Neural progenitor cell (in vitro differentiated cells): Measurements from ENCODE around the gene PSMD2. TPM values are rescaled to one million over a fixed set of nuclear protein-coding genes. Genes with fewer than 3 reads are reported as not detected.

Experiments used
- DNase-seq: peaks from one replicate; pipeline ENCODE4 v3.0.0-alpha.2; 2016; ENCODE audit warnings: low spot score
- H2AFZ ChIP-seq: fragments of 200-600 bp; sonication (generic); replicated peaks from 2 replicates; pipeline ENCODE4 v1.6.1; 2016; ENCODE audit warnings: antibody characterized with exemption
- H3F3A ChIP-seq: fragments of 200-600 bp; sonication (generic); 2 replicates; pipeline ENCODE4 v1.6.1; 2016; ENCODE audit warnings: antibody characterized with exemption, low read depth
- H3K27ac ChIP-seq: fragments of 200-600 bp; sonication (generic); 2 replicates; pipeline ENCODE4 v1.5.1; 2016; ENCODE audit warnings: mild to moderate bottlenecking
- H3K27me3 ChIP-seq: fragments of 200-600 bp; sonication (generic); 2 replicates; pipeline ENCODE4 v1.6.1; 2016; ENCODE audit warnings: mild to moderate bottlenecking, moderate library complexity
- H3K36me3 ChIP-seq: fragments of 200-600 bp; sonication (generic); 2 replicates; pipeline ENCODE4 v1.5.1; 2016
- H3K4me1 ChIP-seq: fragments of 200-600 bp; sonication (generic); 2 replicates; pipeline ENCODE4 v1.6.1; 2016; ENCODE audit warnings: mixed run types
- H3K4me2 ChIP-seq: fragments of 200-600 bp; sonication (generic); 2 replicates; pipeline ENCODE4 v1.6.1; 2016
- H3K4me3 ChIP-seq: fragments of 200-600 bp; sonication (generic); 2 replicates; pipeline ENCODE4 v1.5.1; 2016
- H3K79me2 ChIP-seq: fragments of 200-600 bp; sonication (generic); 2 replicates; pipeline ENCODE4 v1.6.1; 2016; ENCODE audit warnings: low read depth
- H3K9ac ChIP-seq: fragments of 200-600 bp; sonication (generic); 2 replicates; pipeline ENCODE4 v1.6.1; 2016
- H3K9me3 ChIP-seq: fragments of 200-600 bp; sonication (generic); 2 replicates; pipeline ENCODE4 v1.5.1; 2016; ENCODE audit warnings: low read depth
- H4K20me1 ChIP-seq: fragments of 200-600 bp; sonication (generic); 2 replicates; pipeline ENCODE4 v1.6.1; 2016; ENCODE audit warnings: low read depth
- H3K27ac Mint-ChIP-seq: 3 replicates; pipeline ENCODE4 v1.8.0; 2021; ENCODE audit warnings: mixed read lengths
- H3K27me3 Mint-ChIP-seq: 2 replicates; pipeline ENCODE4 v1.8.0; 2022; ENCODE audit warnings: low read depth, mild to moderate bottlenecking, inconsistent platforms, moderate library complexity, mixed read lengths; ENCODE audit not compliant: insufficient read depth
- H3K36me3 Mint-ChIP-seq: 3 replicates; pipeline ENCODE4 v1.8.0; 2021; ENCODE audit warnings: mixed read lengths
- H3K4me1 Mint-ChIP-seq: 3 replicates; pipeline ENCODE4 v1.8.0; 2021; ENCODE audit warnings: mixed read lengths
- H3K4me3 Mint-ChIP-seq: 3 replicates; pipeline ENCODE4 v1.8.0; 2021; ENCODE audit warnings: mild to moderate bottlenecking, moderate library complexity, mixed read lengths
- H3K9me3 Mint-ChIP-seq: 3 replicates; pipeline ENCODE4 v1.8.0; 2020; ENCODE audit warnings: mixed read lengths
- EZH2 ChIP-seq: fragments of 200-600 bp; sonication (generic); IDR thresholded peaks from 2 replicates; pipeline ENCODE4 v1.6.1; 2017; ENCODE audit warnings: antibody characterized with exemption, mild to moderate bottlenecking, moderate library complexity
- EZH2phosphoT487 ChIP-seq: fragments of 200-600 bp; sonication (generic); IDR thresholded peaks from 2 replicates; pipeline ENCODE4 v1.6.1; 2017; ENCODE audit warnings: antibody characterized with exemption
- total RNA-seq: library from RNA; depleted of rRNA; stranded (reverse); fragments of >200 nt; gene quantifications from 2 replicates; pipeline ENCODE4 v1.2.3, GENCODE V29; 2015; ENCODE audit warnings: low replicate concordance
- TF ChIP-seq, protein P1 (sequence below): fragments of 200-600 bp; sonication (generic); IDR thresholded peaks from 2 replicates; pipeline ENCODE4 v1.5.1; 2017; ENCODE audit warnings: antibody characterized with exemption, mild to moderate bottlenecking

Gene PSMD2
- total RNA-seq, 1 donor from 2014 or later: 234 TPM

DNA sequence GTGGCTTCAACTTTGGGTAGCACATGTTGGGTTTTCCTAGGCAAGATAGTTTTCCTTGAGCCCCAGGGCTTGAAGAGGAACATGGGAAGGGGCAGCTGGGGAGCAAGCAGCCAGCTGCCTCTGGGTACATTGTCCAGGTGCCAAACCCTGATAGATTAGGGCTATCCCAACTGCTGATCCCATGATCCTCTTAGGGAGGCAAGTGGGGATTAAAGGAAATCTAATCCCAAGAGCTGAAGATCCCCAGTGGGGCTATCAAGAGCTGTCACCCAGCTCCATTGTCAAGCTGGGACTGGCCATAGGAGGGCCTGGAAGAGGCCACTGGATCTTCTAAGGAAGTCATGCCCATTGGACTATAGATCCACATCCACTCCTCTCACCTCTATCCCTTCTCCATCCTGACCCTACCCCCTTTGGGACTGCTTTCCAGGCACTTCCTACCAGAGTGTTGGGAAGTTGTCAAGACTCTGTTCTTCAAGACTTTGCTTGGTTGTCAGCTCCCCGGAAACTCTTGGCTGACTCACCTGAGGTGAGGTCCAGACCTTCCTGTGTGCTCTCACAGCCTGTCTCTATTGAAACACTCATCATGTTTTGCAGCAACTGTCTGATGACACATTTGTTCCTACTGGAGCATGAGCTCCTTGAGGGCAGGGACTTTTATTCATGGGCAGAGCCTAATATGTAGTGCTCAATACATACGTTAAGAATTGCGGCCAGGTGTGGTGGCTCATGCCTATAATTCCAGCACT lies 43.6 kb upstream of the PSMD2 start:
- Histone ChIP-seq H3K4me3 (no peak overlapping the region), H3K27me3 (peaks cover 34% of the 10 kb centered on the region), H3K9ac (no peak overlapping the region), H3K9me3 (no peaks in the 10 kb centered on the region), H3F3A (peaks cover 14% of the 10 kb centered on the region), H3K27ac (no peak overlapping the region), H3K36me3 (no peaks in the 10 kb centered on the region), H4K20me1 (peaks cover 52% of the 10 kb centered on the region), H2AFZ (no peak overlapping the region), H3K4me2 (no peak overlapping the region), H3K79me2 (no peaks in the 10 kb centered on the region), H3K4me1 (no peaks in the 10 kb centered on the region)
- Mint-ChIP-seq H3K4me1 (peaks cover 9% of the 10 kb centered on the region), H3K9me3 (no peaks in the 10 kb centered on the region), H3K4me3 (no peak overlapping the region), H3K36me3 (no peaks in the 10 kb centered on the region), H3K27me3 (peaks cover 22% of the 10 kb centered on the region), H3K27ac (no peak overlapping the region)
- DNase-seq: no peak
- TF ChIP-seq EZH2phosphoT487 (no peak), EZH2 (no peak)
- TF ChIP-seq, protein P1, sequence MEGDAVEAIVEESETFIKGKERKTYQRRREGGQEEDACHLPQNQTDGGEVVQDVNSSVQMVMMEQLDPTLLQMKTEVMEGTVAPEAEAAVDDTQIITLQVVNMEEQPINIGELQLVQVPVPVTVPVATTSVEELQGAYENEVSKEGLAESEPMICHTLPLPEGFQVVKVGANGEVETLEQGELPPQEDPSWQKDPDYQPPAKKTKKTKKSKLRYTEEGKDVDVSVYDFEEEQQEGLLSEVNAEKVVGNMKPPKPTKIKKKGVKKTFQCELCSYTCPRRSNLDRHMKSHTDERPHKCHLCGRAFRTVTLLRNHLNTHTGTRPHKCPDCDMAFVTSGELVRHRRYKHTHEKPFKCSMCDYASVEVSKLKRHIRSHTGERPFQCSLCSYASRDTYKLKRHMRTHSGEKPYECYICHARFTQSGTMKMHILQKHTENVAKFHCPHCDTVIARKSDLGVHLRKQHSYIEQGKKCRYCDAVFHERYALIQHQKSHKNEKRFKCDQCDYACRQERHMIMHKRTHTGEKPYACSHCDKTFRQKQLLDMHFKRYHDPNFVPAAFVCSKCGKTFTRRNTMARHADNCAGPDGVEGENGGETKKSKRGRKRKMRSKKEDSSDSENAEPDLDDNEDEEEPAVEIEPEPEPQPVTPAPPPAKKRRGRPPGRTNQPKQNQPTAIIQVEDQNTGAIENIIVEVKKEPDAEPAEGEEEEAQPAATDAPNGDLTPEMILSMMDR: no peak

DNA sequence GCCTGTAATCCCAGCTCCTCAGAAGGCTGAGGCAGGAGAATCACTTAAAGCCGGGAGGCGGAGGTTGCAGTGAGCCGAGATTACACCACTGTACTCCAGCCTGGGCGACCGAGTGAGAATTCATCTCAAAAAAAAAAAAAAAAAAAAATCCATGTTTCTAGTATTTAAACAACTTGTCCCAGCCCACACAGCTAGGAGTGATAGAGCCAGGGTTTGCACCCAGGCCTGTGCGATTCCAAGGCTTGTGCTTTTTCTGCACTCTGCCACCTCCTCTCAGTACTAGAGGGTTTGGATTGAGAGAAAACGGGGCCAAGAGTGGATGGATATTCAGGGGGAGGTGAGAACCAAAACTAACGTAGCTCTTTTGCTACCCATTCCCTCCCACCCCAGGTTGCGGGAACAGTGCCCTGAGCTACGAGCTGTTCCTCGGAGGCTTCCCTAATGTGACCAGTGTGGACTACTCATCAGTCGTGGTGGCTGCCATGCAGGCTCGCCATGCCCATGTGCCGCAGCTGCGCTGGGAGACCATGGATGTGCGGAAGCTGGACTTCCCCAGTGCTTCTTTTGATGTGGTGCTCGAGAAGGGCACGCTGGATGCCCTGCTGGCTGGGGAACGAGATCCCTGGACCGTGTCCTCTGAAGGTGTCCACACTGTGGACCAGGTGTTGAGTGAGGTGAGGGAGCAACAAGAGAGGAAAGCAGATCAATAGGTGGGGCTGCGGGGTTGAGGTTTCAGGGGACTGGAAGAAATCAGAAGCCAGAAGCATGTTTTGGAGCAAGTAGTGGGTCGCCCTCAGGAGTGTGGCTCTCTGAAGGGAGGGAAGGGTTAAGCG lies 41.7 kb upstream of the PSMD2 start:
- Mint-ChIP-seq H3K36me3 (no peaks in the 10 kb centered on the region), H3K4me3 (no peak overlapping the region), H3K4me1 (peaks cover 16% of the 10 kb centered on the region), H3K27ac (no peak overlapping the region), H3K9me3 (no peaks in the 10 kb centered on the region), H3K27me3 (peaks cover 31% of the 10 kb centered on the region)
- H3K27me3 ChIP-seq: peaks cover 53% of the 10 kb centered on the region
- no peak overlapping the region for H3K4me3 ChIP-seq
- H3K79me2 ChIP-seq: no peaks in the 10 kb centered on the region
- no peak overlapping the region for H3K27ac ChIP-seq
- H3K4me2 ChIP-seq: no peak overlapping the region
- no peak for DNase-seq
- no peak overlapping the region for H2AFZ ChIP-seq
- TF ChIP-seq EZH2phosphoT487 (no peak), EZH2 (no peak)
- TF ChIP-seq, protein P1: no peak
- H4K20me1 ChIP-seq: peaks cover 60% of the 10 kb centered on the region
- H3K36me3 ChIP-seq: no peaks in the 10 kb centered on the region
- H3K9ac ChIP-seq: no peak overlapping the region
- H3K9me3 ChIP-seq: no peaks in the 10 kb centered on the region
- peaks cover 5% of the 10 kb centered on the region for H3K4me1 ChIP-seq
- H3F3A ChIP-seq: peaks cover 28% of the 10 kb centered on the region

DNA sequence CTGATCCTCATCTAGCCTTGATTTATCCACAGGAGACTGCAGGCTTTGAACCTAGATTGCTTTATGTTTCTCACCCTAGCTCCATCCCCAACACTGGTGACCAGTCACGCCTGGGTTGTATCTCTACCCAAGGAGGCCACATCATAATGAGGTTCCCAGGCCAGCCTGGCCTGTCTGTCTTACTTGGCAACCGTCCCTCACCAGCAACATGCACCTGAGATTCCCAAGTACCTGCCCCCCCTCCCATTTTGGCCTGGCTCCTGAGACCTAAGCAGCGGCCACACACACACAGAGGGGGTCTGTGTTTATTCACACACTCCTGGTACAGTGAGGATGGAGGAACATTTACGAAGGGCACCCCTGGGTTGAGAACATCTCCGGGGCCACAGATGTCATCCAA lies 40.1 kb upstream of the PSMD2 start:
- no peaks in the 10 kb centered on the region for H3K79me2 ChIP-seq
- Mint-ChIP-seq H3K9me3 (no peaks in the 10 kb centered on the region), H3K27me3 (peaks cover 37% of the 10 kb centered on the region), H3K36me3 (no peaks in the 10 kb centered on the region), H3K4me1 (peaks cover 21% of the 10 kb centered on the region), H3K27ac (no peak overlapping the region), H3K4me3 (peak overlapping the region; percentile 76)
- DNase-seq: no peak
- peaks cover 69% of the 10 kb centered on the region for H3K27me3 ChIP-seq
- no peak overlapping the region for H3K4me3 ChIP-seq
- H4K20me1 ChIP-seq: peaks cover 70% of the 10 kb centered on the region
- no peaks in the 10 kb centered on the region for H3K9me3 ChIP-seq
- no peak overlapping the region for H3K9ac ChIP-seq
- peaks cover 31% of the 10 kb centered on the region for H3F3A ChIP-seq
- H3K4me1 ChIP-seq: peaks cover 12% of the 10 kb centered on the region
- H3K36me3 ChIP-seq: no peaks in the 10 kb centered on the region
- no peak overlapping the region for H2AFZ ChIP-seq
- no peak for TF ChIP-seq EZH2
- no peak for TF ChIP-seq EZH2phosphoT487
- TF ChIP-seq, protein P1: no peak
- H3K27ac ChIP-seq: no peak overlapping the region
- H3K4me2 ChIP-seq: no peak overlapping the region
